Ishikawa (cell line): ENCODE results near the gene MARCHF3.

Experiments
- CEBPB ChIP-seq: IDR thresholded peaks from 2 replicates; pipeline ENCODE4 v1.6.1; 2012
- CREB1 ChIP-seq: IDR thresholded peaks from 2 replicates; pipeline ENCODE4 v1.6.1; 2012; ENCODE audit warnings: low read depth
- EGR1 ChIP-seq: IDR thresholded peaks from 2 replicates; pipeline ENCODE4 v1.6.1; 2012
- EP300 ChIP-seq: IDR thresholded peaks from 2 replicates; pipeline ENCODE4 v1.6.1; 2012; ENCODE audit warnings: borderline replicate concordance
- FOXM1 ChIP-seq: IDR thresholded peaks from 2 replicates; pipeline ENCODE4 v1.6.1; 2012; ENCODE audit warnings: low read depth, borderline replicate concordance
- MAX ChIP-seq: IDR thresholded peaks from 2 replicates; pipeline ENCODE4 v1.6.1; 2012
- NFIC ChIP-seq: IDR thresholded peaks from 2 replicates; pipeline ENCODE4 v1.6.1; 2012
- RAD21 ChIP-seq: IDR thresholded peaks from 2 replicates; pipeline ENCODE4 v1.6.1; 2012; ENCODE audit warnings: low read depth
- REST ChIP-seq: IDR thresholded peaks from 2 replicates; pipeline ENCODE4 v1.6.1; 2012; ENCODE audit warnings: low read depth, mild to moderate bottlenecking
- TAF1 ChIP-seq: IDR thresholded peaks from 2 replicates; pipeline ENCODE4 v1.6.1; 2012; ENCODE audit warnings: low read depth, mild to moderate bottlenecking
- TCF12 ChIP-seq: IDR thresholded peaks from 2 replicates; pipeline ENCODE4 v1.6.1; 2012; ENCODE audit warnings: low read depth
- TEAD4 ChIP-seq: IDR thresholded peaks from 2 replicates; pipeline ENCODE4 v1.6.1; 2012
- USF1 ChIP-seq: IDR thresholded peaks from 2 replicates; pipeline ENCODE4 v1.6.1; 2012
- YY1 ChIP-seq: IDR thresholded peaks from 2 replicates; pipeline ENCODE4 v1.6.1; 2012; ENCODE audit warnings: low read depth
- ZBTB7A ChIP-seq: IDR thresholded peaks from 2 replicates; pipeline ENCODE4 v1.6.1; 2012; ENCODE audit warnings: low read depth

Gene MARCHF3

GRCh38 chr5:126857472-126858410 lies 172.6 kb downstream of the MARCHF3 start:
- TF ChIP-seq TAF1: no peak
- TF ChIP-seq CREB1: no peak
- no peak for TF ChIP-seq MAX
- TF ChIP-seq CEBPB: no peak
- no peak for TF ChIP-seq USF1

- TF ChIP-seq TEAD4 (no peak), CEBPB (no peak), CREB1 (no peak), REST (no peak), EP300 (no peak), RAD21 (no peak), MAX (no peak), USF1 (no peak), TAF1 (no peak), YY1 (no peak), EGR1 (no peak), TCF12 (no peak), NFIC (no peak)
Observed at GRCh38 chr5:126855266-126855665, 175.1 kb downstream of the MARCHF3 start.

- TF ChIP-seq NFIC (no peak), YY1 (no peak), REST (no peak), EP300 (no peak)
Observed at GRCh38 chr5:126854526-126855110, 175.7 kb downstream of the MARCHF3 start.

GRCh38 chr5:126852841-126853271 lies 177.5 kb downstream of the MARCHF3 start:
- no peak for TF ChIP-seq MAX
- TF ChIP-seq RAD21: no peak
- no peak for TF ChIP-seq CEBPB
- no peak for TF ChIP-seq FOXM1
- TF ChIP-seq EP300: no peak
- TF ChIP-seq TEAD4: no peak
- TF ChIP-seq ZBTB7A: no peak
- TF ChIP-seq NFIC: no peak
- TF ChIP-seq CREB1: no peak
- TF ChIP-seq REST: no peak
- no peak for TF ChIP-seq YY1
- no peak for TF ChIP-seq USF1
- no peak for TF ChIP-seq TCF12
